HCT116 (cell line): ENCODE data around the gene MATN3. TPM values are rescaled to one million over a fixed set of nuclear protein-coding genes. Genes with fewer than 3 reads are reported as not detected.

Experiments used
- ATAC-seq: fragments of 200-7000 bp; cut with Tn5 transposase; 2 replicates; pipeline ENCODE4 v1.9.1; 2020; ENCODE audit warnings: mild to moderate bottlenecking, moderate library complexity
- BruUV-seq: library from RNA; stranded (reverse); fragments of 400-500 nt; replicated peaks from 2 replicates; lab custom pipeline; 2021; lab: Mats Ljungman, UMichigan
- CTCF ChIA-PET: fragments of 300-600 bp; sonication (Branson Sonifier 250); formaldehyde crosslinking; loops from one replicate; lab custom pipeline; 2021; ENCODE audit warnings: antibody characterized with exemption; lab: Charles Lee
- POLR2A ChIA-PET: fragments of 300-600, 350-600 bp; sonication (Branson Sonifier 250); formaldehyde crosslinking; loops from one replicate; lab custom pipeline; 2021; ENCODE audit warnings: antibody characterized with exemption; lab: Charles Lee
- RAD21 ChIA-PET, 2 experiments: fragments of 300-600 bp; sonication (Branson Sonifier 250); formaldehyde crosslinking; loops; one replicate each; lab custom pipeline; 2023; ENCODE audit warnings: low total read pairs in 2 of 2; ENCODE audit not compliant: uncharacterized antibody in 2 of 2, unreplicated experiment in 2 of 2, low non-redundant PET in 1 of 2; lab: Charles Lee
- DNase-seq: peaks from one replicate; pipeline ENCODE4 v3.0.0-alpha.2; 2010; ENCODE audit warnings: low read depth, low spot score
- H2AFZ ChIP-seq: fragments of 200-600 bp; shearing (Covaris generic), sonication (generic); 2 replicates; pipeline ENCODE4 v1.6.1; 2017; ENCODE audit warnings: low read depth, mixed run types, mixed read lengths, antibody characterized with exemption, low read length; ENCODE audit not compliant: poor library complexity, severe bottlenecking
- H3K27ac ChIP-seq: 2 replicates; pipeline ENCODE4 v1.5.1; 2012; ENCODE audit warnings: low read depth, low read length
- H3K27me3 ChIP-seq: fragments of 200-600 bp; sonication (generic); 2 replicates; pipeline ENCODE4 v1.6.1; 2016; ENCODE audit warnings: mixed run types, low read length, mixed read lengths; ENCODE audit not compliant: insufficient read depth
- H3K36me3 ChIP-seq, 2 experiments: fragments of 200-500 bp in 1 of 2; fragments of 200-600 bp in 1 of 2; sonication (Bioruptor generic) in 1 of 2; sonication (generic) in 1 of 2; 2 replicates each; pipeline versions ENCODE4 v1.5.1 to v1.6.1; 2014 to 2016; ENCODE audit warnings: low read length in 2 of 2, inconsistent platforms in 1 of 2, mixed read lengths in 1 of 2, mixed run types in 1 of 2; ENCODE audit not compliant: insufficient read depth in 2 of 2, control insufficient read depth in 1 of 2
- H3K4me1 ChIP-seq, 2 experiments: fragments of 200-600 bp in 1 of 2; sonication (generic) in 1 of 2; 2 replicates each; pipeline versions ENCODE4 v1.5.1 to v1.6.1; 2012 to 2017; ENCODE audit warnings: low read length in 2 of 2, inconsistent platforms in 1 of 2, mild to moderate bottlenecking in 1 of 2, mixed read lengths in 1 of 2, mixed run types in 1 of 2, moderate library complexity in 1 of 2; ENCODE audit not compliant: insufficient read depth in 2 of 2, control insufficient read depth in 1 of 2
- H3K4me2 ChIP-seq: fragments of 200-600 bp; sonication (generic); 2 replicates; pipeline ENCODE4 v1.6.1; 2017; ENCODE audit warnings: mixed run types, low read length, mixed read lengths
- H3K4me3 ChIP-seq, 2 experiments: fragments of 200-600 bp in 1 of 2; sonication (generic) in 1 of 2; replicated peaks in 1 of 2; 2 replicates each; pipeline ENCODE4 v1.5.1; 2011 to 2016; ENCODE audit warnings: low read length in 2 of 2, control low read depth in 1 of 2, low read depth in 1 of 2, mild to moderate bottlenecking in 1 of 2, mixed read lengths in 1 of 2, mixed run types in 1 of 2
- H3K79me2 ChIP-seq: fragments of 200-600 bp; sonication (generic); 2 replicates; pipeline ENCODE4 v1.6.1; 2017; ENCODE audit warnings: mild to moderate bottlenecking, mixed run types, low read length, moderate library complexity, mixed read lengths; ENCODE audit not compliant: insufficient read depth
- H3K9ac ChIP-seq: fragments of 200-600 bp; sonication (generic); 2 replicates; pipeline ENCODE4 v1.6.1; 2016; ENCODE audit warnings: low read length, mixed read lengths
- H3K9me2 ChIP-seq: fragments of 200-600 bp; sonication (generic), shearing (Covaris generic); 2 replicates; pipeline ENCODE4 v1.6.1; 2017; ENCODE audit warnings: mixed run types, mild to moderate bottlenecking, moderate library complexity; ENCODE audit not compliant: insufficient read depth
- H3K9me3 ChIP-seq, 2 experiments: fragments of 200-500 bp in 1 of 2; fragments of 200-600 bp in 1 of 2; sonication (Bioruptor generic) in 1 of 2; sonication (generic) in 1 of 2; 2 replicates each; pipeline ENCODE4 v1.6.1; 2014 to 2017; ENCODE audit warnings: low read length in 2 of 2, mixed read lengths in 2 of 2, inconsistent platforms in 1 of 2, low read depth in 1 of 2, mild to moderate bottlenecking in 1 of 2, mixed run types in 1 of 2, moderate library complexity in 1 of 2; ENCODE audit not compliant: control insufficient read depth in 1 of 2, insufficient read depth in 1 of 2
- H4K20me1 ChIP-seq: fragments of 200-600 bp; sonication (generic), shearing (Covaris generic); 2 replicates; pipeline ENCODE4 v1.6.1; 2017; ENCODE audit warnings: mixed run types, mild to moderate bottlenecking, moderate library complexity; ENCODE audit not compliant: insufficient read depth
- CBX3 ChIP-seq: IDR thresholded peaks from 2 replicates; pipeline ENCODE4 v1.6.1; 2012; ENCODE audit warnings: low read depth
- CEBPB ChIP-seq: IDR thresholded peaks from 2 replicates; pipeline ENCODE4 v1.6.1; 2012; ENCODE audit warnings: low read depth
- EGR1 ChIP-seq: IDR thresholded peaks from 2 replicates; pipeline ENCODE4 v1.6.1; 2012; ENCODE audit warnings: low read depth
- JUND ChIP-seq: IDR thresholded peaks from 2 replicates; pipeline ENCODE4 v1.6.1; 2012
- MAX ChIP-seq: IDR thresholded peaks from 2 replicates; pipeline ENCODE4 v1.6.1; 2012
- POLR2A ChIP-seq: IDR thresholded peaks from 2 replicates; pipeline ENCODE4 v1.7.0; 2011; ENCODE audit warnings: borderline replicate concordance; ENCODE audit not compliant: insufficient read depth, insufficient read length; ENCODE audit errors: extremely low read depth
- SRF ChIP-seq: IDR thresholded peaks from 2 replicates; pipeline ENCODE4 v1.6.1; 2012; ENCODE audit warnings: low read depth
- ZFX ChIP-seq: fragments of 450-650 bp; IDR thresholded peaks from 2 replicates; pipeline ENCODE4 v1.6.1; 2017
- ZNF274 ChIP-seq: fragments of 200-500 bp; sonication (Bioruptor generic); IDR thresholded peaks from 2 replicates; pipeline ENCODE4 v1.6.1; 2014; ENCODE audit warnings: mild to moderate bottlenecking, low read depth, low read length, inconsistent platforms
- intact Hi-C: fragments of 100-400 bp; cut with micrococcal nuclease; formaldehyde crosslinking; loops from 2 replicates; pipeline ENCODE4 v1.10.0; 2022
- total RNA-seq: library from RNA; stranded (reverse); gene quantifications from one replicate; pipeline ENCODE4 v1.2.1, GENCODE V29; 2021; ENCODE audit not compliant: unreplicated experiment

Gene MATN3
- total RNA-seq, 1 experiment from 2014 or later, result not detected

DNA sequence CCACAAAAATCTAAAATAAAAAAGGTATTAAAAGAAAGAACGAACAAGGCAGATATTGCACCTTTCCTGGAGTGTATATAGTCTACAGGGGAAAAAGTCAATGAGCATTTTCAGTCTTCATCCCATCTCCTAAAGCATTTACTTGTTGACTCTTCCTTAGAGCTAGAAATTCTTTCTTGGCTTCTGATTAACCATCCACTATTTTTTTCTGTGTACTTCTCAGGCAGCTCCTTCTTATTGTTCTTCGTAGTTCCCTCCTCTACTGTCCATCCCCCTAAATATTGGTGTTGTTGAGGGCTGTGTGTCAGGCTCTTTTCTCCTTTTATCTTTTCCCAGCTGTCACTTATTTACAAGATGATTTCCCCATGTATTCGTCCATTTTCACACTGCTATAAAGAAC, 42.5 kb upstream of the MATN3 start:
- ChIA-PET RAD21 (no interaction called here), POLR2A (no interaction called here), CTCF (interaction anchor here (0.7 kb wide), 1 partner anchor 39 kb away, joined by 3 read pairs; no protein-coding TSS in a partner anchor)
- no peaks in the 10 kb centered on the region for H3K36me3 ChIP-seq
- no peak overlapping the region for H2AFZ ChIP-seq
- no peak overlapping the region for H3K4me3 ChIP-seq
- intact Hi-C loops, result no loop called here
- H3K9me2 ChIP-seq, result no peaks in the 10 kb centered on the region
- no peak for ATAC-seq
- peaks cover 6 to 20% of the 10 kb centered on the region in 2 experiments for H3K4me1 ChIP-seq
- peaks cover 15% of the 10 kb centered on the region for H3K79me2 ChIP-seq
- no peaks in the 10 kb centered on the region for H3K9me3 ChIP-seq
- no peak overlapping the region for H3K27ac ChIP-seq
- H3K4me2 ChIP-seq, result no peak overlapping the region
- TF ChIP-seq ZNF274 (no peak), ZFX (no peak), JUND (no peak), SRF (no peak), POLR2A (no peak)
- TF ChIP-seq, all 23 proteins: peak for 0
- Histone ChIP-seq H3K9ac (no peak overlapping the region), H4K20me1 (no peaks in the 10 kb centered on the region), H3K27me3 (no peaks in the 10 kb centered on the region)
- no peak for DNase-seq
- BruUV-seq, result no TSS peak

GRCh38 chr2:20054119-20054518, 41.7 kb upstream of the MATN3 start:
- Histone ChIP-seq H3K4me3 (no peak overlapping the region), H2AFZ (no peak overlapping the region), H3K9me3 (no peaks in the 10 kb centered on the region), H3K27ac (no peak overlapping the region), H3K4me2 (no peak overlapping the region), H4K20me1 (no peaks in the 10 kb centered on the region), H3K9ac (no peak overlapping the region), H3K27me3 (no peaks in the 10 kb centered on the region), H3K9me2 (no peaks in the 10 kb centered on the region), H3K36me3 (no peaks in the 10 kb centered on the region), H3K4me1 (peaks cover 8 to 22% of the 10 kb centered on the region in 2 experiments), H3K79me2 (peaks cover 23% of the 10 kb centered on the region)
- ATAC-seq, result no peak
- BruUV-seq, result no TSS peak
- ChIA-PET POLR2A (no interaction called here), CTCF (no interaction called here), RAD21 (no interaction called here)
- intact Hi-C loops, result no loop called here
- DNase-seq, result no peak
- TF ChIP-seq CBX3, result no peak
- TF ChIP-seq MAX, result no peak
- no peak for TF ChIP-seq SRF
- TF ChIP-seq EGR1, result no peak
- no peak for TF ChIP-seq CEBPB
